CD1c-positive myeloid dendritic cell (primary cell): ENCODE data around the gene RBM25.
"Not testable (repeated sequence)": the region's sequence is repeated elsewhere in the genome, so short reads cannot be mapped to it uniquely, and the experiment has no call there.

Experiments used
- DNase-seq: peaks from one replicate; pipeline ENCODE4 v3.0.0-alpha.2; 2016; ENCODE audit errors: extremely low spot score

RBM25 gene

DNA sequence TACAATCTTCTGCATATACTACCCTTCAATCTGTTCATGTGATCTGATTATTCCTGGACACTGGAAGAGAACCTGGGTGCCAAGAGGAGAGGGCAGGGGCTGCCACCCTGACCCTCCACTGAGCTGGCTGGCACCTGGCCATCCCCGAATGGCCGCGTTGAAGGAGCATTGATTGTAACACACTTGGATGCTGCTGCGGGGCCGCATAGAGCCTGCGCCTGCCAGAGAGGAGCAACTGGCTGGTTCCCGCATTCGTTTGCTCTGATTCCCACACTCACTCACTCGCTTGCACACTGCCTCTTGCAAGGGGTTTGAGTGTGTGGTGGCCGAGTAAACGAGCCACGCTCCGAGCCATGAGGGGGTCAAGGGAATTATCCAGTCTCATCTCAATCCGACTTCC lies 110.4 kb downstream of the RBM25 start:
- DNase-seq = no peak

DNA sequence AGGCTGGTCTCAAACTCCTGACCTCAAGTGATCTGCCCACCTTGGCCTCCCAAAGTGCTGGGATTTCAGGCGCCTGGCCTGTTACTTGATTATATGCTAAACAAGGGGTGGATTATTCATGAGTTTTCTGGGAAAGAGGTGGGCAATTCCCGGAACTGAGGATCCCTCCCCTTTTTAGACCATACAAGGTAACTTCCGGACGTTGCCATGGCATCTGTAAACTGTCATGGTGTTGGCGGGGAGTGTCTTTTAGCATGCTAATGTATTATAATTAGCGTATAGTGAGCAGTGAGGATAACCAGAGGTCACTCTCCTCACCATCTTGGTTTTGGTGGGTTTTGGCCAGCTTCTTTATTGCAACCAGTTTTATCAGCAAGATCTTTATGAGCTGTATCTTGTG lies 111.5 kb downstream of the RBM25 start:
- not testable (repeated sequence) for DNase-seq

DNA sequence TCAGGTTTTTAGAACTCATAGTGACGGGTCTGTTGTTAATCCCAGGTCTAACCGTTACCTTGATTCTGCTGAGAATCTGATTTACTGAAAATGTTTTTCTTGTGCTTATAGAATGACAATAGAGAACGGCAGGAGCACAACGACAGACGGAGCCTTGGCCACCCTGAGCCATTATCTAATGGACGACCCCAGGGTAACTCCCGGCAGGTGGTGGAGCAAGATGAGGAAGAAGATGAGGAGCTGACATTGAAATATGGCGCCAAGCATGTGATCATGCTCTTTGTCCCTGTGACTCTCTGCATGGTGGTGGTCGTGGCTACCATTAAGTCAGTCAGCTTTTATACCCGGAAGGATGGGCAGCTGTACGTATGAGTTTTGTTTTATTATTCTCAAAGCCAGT lies 112.4 kb downstream of the RBM25 start:
- no peak for DNase-seq

DNA sequence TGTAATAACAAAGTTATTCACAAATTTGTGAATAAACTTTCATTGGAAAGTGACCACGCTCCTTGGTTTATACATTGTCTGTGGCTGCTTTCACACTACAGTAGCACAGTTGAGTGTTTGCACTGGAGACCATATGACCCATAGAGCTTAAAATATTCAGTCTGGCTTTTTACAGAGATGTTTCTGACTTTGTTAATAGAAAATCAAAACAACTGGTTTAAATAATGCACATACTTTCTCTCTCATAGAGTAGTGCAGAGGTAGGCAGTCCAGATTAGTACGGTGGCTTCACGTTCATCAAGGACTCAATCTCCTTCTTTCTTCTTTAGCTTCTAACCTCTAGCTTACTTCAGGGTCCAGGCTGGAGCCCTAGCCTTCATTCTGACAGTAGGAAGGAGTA lies 114.2 kb downstream of the RBM25 start:
- DNase-seq = no peak

DNA sequence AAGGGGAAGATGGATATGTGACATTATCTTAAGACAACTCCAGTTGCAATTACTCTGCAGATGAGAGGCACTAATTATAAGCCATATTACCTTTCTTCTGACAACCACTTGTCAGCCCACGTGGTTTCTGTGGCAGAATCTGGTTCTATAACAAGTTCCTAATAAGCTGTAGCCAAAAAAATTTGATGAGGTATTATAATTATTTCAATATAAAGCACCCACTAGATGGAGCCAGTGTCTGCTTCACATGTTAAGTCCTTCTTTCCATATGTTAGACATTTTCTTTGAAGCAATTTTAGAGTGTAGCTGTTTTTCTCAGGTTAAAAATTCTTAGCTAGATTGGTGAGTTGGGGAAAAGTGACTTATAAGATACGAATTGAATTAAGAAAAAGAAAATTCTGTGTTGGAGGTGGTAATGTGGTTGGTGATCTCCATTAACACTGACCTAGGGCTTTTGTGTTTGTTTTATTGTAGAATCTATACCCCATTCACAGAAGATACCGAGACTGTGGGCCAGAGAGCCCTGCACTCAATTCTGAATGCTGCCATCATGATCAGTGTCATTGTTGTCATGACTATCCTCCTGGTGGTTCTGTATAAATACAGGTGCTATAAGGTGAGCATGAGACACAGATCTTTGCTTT lies 114.9 kb downstream of the RBM25 start:
- DNase-seq = peak; percentile 48
